Neural crest cell (in vitro differentiated cells): ENCODE data around the gene CEBPA. TPM values are rescaled to one million over a fixed set of nuclear protein-coding genes. Genes with fewer than 3 reads are reported as not detected.
A peak's percentile ranks its signal among the peaks of the same experiment; 100 is the strongest.

ENCODE experiments used
- DNase-seq: peaks from one replicate; pipeline ENCODE4 v3.0.0; 2021; ENCODE audit warnings: low read depth, mixed read lengths, low spot score
- H3K27ac Mint-ChIP-seq: one replicate; pipeline ENCODE4 v1.8.0; 2021; ENCODE audit warnings: mild to moderate bottlenecking, mixed read lengths; ENCODE audit not compliant: unreplicated experiment
- H3K27me3 Mint-ChIP-seq: 2 replicates; pipeline ENCODE4 v1.8.0; 2021; ENCODE audit warnings: low read depth, mild to moderate bottlenecking, mixed read lengths
- H3K36me3 Mint-ChIP-seq: 2 replicates; pipeline ENCODE4 v1.8.0; 2021; ENCODE audit warnings: low read depth, mild to moderate bottlenecking, mixed read lengths
- H3K4me1 Mint-ChIP-seq: 2 replicates; pipeline ENCODE4 v1.8.0; 2021; ENCODE audit warnings: mixed read lengths
- H3K4me3 Mint-ChIP-seq: one replicate; pipeline ENCODE4 v1.8.0; 2021; ENCODE audit warnings: mild to moderate bottlenecking, mixed read lengths
- H3K9me3 Mint-ChIP-seq: 2 replicates; pipeline ENCODE4 v1.8.0; 2021; ENCODE audit warnings: mixed read lengths
- CTCF ChIP-seq: fragments of 200-600 bp; sonication (generic); conservative IDR thresholded peaks from 2 replicates; pipeline ENCODE4 v1.5.0; 2021; ENCODE audit warnings: antibody characterized with exemption, mild to moderate bottlenecking
- total RNA-seq: library from RNA; stranded (reverse); gene quantifications from 2 replicates; pipeline ENCODE4 v1.2.1, GENCODE V29; 2021

CEBPA gene
- total RNA-seq, 1 donor from 2014 or later, result 1.7 TPM

GRCh38 chr19:33256261-33256660, 46.1 kb downstream of the CEBPA start:
- H3K9me3 Mint-ChIP-seq, result no peaks in the 10 kb centered on the region
- DNase-seq, result no peak
- no peak overlapping the region for H3K4me3 Mint-ChIP-seq

GRCh38 chr19:33255781-33256180, 46.6 kb downstream of the CEBPA start:
- Mint-ChIP-seq H3K9me3 (no peaks in the 10 kb centered on the region), H3K27me3 (no peaks in the 10 kb centered on the region), H3K27ac (no peak overlapping the region), H3K36me3 (no peaks in the 10 kb centered on the region), H3K4me3 (no peak overlapping the region), H3K4me1 (no peaks in the 10 kb centered on the region)
- DNase-seq, result no peak
- TF ChIP-seq CTCF, result no peak

More at GRCh38 chr19:33256261-33256660, 46.1 kb downstream of the CEBPA start:
- Mint-ChIP-seq H3K4me1 (no peaks in the 10 kb centered on the region), H3K27me3 (no peaks in the 10 kb centered on the region), H3K36me3 (no peaks in the 10 kb centered on the region), H3K27ac (peak overlapping the region; percentile 62)
- TF ChIP-seq CTCF, result no peak

GRCh38 chr19:33254245-33254824, 48.0 kb downstream of the CEBPA start:
- Mint-ChIP-seq H3K4me1 (no peaks in the 10 kb centered on the region), H3K4me3 (no peak overlapping the region), H3K27me3 (no peaks in the 10 kb centered on the region), H3K27ac (no peak overlapping the region), H3K36me3 (no peaks in the 10 kb centered on the region), H3K9me3 (no peaks in the 10 kb centered on the region)
- DNase-seq, result no peak
- TF ChIP-seq CTCF, result no peak

GRCh38 chr19:33252971-33253370, 49.4 kb downstream of the CEBPA start:
- Mint-ChIP-seq H3K4me3 (no peak overlapping the region), H3K27ac (no peak overlapping the region), H3K36me3 (no peaks in the 10 kb centered on the region)

GRCh38 chr19:33252418-33252962, 49.8 kb downstream of the CEBPA start:
- H3K4me1 Mint-ChIP-seq, result no peaks in the 10 kb centered on the region
- H3K9me3 Mint-ChIP-seq, result no peaks in the 10 kb centered on the region
- no peaks in the 10 kb centered on the region for H3K36me3 Mint-ChIP-seq
- H3K27ac Mint-ChIP-seq, result no peak overlapping the region
- no peak for TF ChIP-seq CTCF
- DNase-seq, result no peak
- no peaks in the 10 kb centered on the region for H3K27me3 Mint-ChIP-seq
- H3K4me3 Mint-ChIP-seq, result no peak overlapping the region

More at GRCh38 chr19:33252971-33253370, 49.4 kb downstream of the CEBPA start:
- H3K9me3 Mint-ChIP-seq, result no peaks in the 10 kb centered on the region
- H3K4me1 Mint-ChIP-seq, result no peaks in the 10 kb centered on the region
- no peak for TF ChIP-seq CTCF
- H3K27me3 Mint-ChIP-seq, result no peaks in the 10 kb centered on the region
- no peak for DNase-seq
